NCI-H1436 (cell line): Measurements from ENCODE around the gene ZFP36.
A peak's percentile ranks its signal among the peaks of the same experiment; 100 is the strongest.
"Not testable (repeated sequence)": the region's sequence is repeated elsewhere in the genome, so short reads cannot be mapped to it uniquely, and the experiment has no call there.

Experiments
- DNase-seq: peaks from one replicate; lab custom pipeline; 2025; lab: John Stamatoyannopoulos, UW

The ZFP36 gene

DNA sequence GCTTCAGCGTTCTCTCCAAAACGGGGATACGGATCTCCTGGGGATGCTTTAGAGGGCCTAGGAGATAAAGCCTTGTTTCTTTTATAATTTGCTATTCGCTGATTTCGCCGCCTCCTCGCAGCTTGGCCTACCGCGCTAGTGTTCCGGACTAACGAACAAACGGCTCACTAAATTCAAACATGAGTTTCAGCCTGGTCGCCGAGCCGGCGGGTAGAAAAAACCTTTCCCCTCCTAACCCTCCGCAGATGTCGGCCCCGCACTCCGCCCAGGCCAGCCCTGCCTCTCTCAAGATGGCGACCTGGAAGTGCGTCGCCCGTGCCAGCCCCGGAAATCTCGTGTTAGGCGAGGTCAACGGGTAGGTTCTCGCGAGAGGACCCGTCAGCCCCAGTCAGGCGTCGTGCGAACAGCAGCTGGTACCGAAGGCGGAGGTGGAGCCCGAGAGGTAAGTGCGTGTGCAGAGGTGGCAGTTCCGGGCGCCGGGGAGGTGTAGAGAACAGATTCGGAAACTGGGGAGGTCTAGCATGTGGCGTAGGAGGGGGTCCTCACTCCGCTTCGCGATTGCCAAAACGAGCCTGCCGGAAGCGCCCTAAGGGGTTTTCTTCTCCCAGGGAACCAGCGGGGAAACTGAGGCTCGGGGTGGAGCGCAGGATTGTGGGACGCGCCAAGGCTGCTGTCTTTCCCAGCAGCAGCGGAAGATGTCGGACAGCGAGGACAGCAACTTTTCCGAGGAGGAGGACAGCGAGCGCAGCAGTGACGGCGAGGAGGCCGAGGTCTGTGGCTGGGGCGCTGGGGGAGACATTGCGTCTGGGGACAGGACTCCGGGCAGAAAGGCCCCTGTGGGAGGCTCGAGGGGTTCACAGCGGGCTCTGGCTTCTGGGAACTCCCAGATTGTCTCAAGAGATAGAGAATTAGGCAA, 38.8 kb downstream of the ZFP36 start, which contains the start of gene SUPT5H:
SUPT5H (plus strand) TSS at position 387 of the 916 bp plus-strand sequence; CDS start at position 696, 309 bp downstream.
- peak; percentile 98 for DNase-seq

DNA sequence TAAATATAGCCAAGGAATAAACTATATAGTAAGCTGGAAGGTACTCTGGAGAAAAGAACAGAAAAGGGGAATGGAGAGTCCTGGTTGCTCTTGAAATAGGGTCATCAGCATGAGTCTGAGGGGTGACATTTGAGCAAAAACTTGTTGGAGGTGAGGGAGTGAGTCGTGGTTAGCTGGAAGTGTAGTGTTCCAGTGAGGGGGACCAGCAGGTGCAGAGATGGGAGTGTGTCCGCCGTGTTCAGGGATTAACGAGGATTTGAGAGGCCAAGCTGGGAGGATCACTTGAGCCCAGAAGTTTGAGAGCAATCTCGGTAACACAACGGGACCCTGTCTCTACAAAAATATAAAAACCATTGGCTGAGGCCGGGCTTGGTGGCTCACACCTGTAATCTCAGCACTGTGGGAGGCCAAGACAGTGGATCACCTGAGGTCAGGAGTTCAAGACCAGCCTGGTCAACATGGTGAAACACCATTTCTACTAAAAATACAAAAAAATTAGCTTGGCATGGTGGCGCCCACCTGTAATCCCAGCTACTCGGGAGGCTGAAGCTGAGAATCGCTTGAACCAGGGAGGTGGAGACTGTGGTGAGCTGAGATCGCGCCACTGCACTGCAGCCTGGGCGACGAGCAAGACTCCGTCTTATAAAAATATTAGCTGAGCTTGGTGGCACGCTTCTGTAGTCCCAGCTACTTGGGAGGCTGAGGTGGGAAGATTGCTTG, 39.9 kb downstream of the ZFP36 start:
- no peak for DNase-seq

DNA sequence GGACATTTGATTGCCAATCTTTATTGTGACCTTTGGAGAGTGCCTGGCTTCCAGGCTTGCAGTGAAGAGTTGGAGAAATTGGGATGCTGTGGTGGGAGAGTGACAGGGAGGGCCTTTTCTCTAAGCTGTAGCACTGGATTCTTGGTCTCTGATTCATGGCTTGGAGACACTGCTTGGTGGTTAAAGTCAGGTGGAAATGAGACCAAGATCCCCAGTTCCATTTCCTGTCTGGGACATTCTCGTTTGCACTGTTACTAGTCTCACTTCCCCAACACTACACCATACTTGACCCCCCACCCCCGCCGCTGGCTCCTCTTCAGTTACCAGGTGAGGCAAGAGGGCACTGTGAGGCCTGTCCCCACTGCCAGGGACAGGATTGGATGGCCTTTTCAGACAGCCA, 41.6 kb downstream of the ZFP36 start:
- DNase-seq: no peak

DNA sequence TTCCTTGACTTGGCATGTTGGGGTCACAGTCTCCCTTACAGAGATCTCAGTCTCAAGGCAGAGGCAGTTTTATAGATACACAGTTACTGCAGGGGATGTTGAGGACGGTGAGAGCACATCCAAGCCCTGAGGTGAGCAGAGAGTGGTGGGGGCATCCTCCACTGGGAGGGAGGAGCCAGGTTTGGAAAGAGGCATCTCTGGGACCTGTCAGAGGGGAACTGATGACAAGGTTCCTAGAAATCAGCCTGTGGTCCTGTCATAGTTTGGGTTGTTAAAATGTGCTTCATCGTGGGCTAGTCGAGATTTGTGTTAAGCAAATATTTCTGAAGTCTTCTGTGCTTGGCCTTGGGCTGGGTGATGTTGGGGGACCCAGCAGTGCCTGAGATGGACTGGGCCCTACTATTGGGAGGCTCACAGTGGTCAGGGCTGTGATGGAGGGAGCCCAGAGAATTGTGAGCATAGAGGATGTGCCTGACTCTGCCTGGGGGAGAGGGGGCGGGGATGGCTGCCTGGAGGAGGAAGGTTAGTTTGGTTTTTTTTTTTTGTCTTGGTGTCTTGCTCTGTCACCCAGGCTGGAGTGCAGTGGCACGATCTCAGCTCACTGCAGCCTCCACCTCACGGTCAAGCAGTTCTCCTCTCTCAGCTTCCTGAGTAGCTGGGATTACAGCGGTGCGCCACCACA, 42.6 kb downstream of the ZFP36 start:
- DNase-seq: no peak

DNA sequence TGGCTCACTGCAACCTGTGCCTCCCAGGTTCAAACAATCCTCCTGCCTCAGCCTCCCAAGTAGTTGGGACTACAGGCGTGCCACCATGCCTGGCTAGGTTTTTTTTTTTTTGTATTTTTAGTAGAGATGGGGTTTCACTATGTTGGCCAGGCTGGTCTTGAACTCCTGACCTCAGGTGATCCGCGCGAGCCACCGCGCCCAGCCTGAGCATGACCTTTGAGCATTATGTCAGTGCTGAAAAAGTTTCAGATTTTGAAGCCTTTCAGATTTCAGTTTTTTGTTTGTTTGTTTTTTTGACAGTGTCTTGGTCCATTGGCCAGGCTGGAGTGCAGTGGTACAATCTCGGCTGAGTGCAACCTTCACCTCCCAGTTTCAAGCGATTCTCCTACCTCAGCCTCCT, 44.6 kb downstream of the ZFP36 start:
- not testable (repeated sequence) for DNase-seq
